ENCODE data around the gene P2RX6.

The P2RX6 gene

DNA sequence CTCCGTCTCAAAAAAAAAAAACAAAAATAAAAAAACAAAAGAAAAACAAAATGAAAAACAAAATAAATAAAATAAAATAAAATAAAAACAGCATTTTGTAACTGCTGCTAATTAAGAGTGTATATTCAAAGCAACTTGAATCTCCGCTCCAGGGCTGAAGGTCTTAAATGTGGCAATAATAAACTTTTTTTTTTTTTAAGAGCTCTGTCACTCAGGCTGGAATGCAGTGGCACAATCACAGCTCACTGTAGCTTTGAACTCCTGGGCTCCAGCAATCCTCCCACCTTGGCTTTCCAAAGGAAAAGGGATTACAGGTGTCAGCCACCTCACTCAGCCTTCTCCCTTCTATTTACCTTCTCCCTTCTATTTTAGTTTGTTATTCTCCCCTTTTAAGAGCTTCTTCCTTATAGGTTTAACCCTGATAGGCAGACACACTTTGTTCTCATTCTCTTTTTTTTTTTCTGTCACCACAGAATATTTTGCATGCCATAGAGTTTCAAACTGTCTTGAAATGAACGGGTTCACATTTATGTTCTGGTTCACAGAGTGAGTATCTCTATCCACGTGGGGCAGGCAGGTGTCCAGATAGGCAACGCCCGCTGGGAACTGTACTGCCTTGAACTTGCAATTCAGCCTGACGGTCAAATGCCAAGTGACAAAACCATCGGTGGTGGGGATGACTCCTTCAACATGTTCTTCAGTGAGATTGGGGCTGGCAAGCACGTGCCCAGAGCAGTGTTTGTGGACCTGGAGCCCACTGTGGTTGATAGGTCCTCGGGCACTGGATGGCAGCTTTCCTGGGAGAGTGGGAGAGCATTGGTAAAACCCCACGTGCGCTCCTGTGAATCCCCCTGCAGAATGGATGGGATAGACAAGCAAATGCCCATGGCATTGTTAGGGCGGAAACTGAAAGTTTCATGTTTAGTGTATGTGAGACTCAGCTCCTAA is 50.2 kb downstream of the P2RX6 start:
- H3K4me3 ChIP-seq (ENCODE audit: control insufficient read depth, low read depth, low read length), result no peak overlapping the region
- no peak for DNase-seq (ENCODE audit: low read depth)
- no peak for TF ChIP-seq CTCF (conservative IDR thresholded peaks at IDR 0.05; ENCODE audit: control insufficient read depth, insufficient read depth, low read depth, low read length)

DNA sequence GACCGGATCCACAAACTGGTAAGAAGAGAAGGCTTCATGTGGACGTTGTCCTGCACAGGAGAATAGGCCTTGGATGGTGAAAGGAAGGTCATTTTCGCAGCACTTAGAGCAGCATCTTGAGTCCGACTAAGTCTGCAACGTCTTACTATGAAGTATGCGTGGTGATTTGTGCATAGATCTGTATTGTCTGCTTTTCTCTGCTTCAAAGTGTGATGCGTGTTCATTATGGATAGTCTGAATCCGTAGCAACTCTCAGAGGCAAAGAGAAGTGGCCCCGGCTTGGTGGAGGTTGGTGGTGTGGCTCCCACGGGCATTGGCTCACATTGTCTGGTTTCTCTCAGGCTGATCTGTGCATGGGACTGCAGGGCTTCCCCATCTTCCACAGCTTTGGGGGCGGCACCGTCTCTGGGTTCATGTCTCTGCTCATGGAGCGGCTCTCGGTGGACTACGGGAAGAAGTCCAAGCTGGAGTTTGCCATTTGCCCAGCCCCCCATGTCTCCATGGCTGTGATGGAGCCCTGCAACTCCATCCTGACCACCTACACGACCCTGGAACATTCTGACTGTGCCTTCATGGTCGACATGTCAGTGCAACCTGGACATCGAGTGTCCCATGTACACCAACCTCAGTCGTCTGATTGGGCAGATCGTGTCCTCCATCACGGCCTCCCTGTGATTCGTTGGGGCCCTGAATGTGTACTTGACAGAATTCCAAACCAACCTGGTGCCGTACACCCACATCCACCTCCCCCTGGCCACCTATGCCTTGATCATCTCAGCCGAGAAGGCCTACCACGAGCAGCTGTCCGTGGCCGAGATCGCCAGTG is 52.3 kb downstream of the P2RX6 start:
- TF ChIP-seq CTCF (conservative IDR thresholded peaks at IDR 0.05; ENCODE audit: control insufficient read depth, insufficient read depth, low read depth, low read length), result no peak

DNA sequence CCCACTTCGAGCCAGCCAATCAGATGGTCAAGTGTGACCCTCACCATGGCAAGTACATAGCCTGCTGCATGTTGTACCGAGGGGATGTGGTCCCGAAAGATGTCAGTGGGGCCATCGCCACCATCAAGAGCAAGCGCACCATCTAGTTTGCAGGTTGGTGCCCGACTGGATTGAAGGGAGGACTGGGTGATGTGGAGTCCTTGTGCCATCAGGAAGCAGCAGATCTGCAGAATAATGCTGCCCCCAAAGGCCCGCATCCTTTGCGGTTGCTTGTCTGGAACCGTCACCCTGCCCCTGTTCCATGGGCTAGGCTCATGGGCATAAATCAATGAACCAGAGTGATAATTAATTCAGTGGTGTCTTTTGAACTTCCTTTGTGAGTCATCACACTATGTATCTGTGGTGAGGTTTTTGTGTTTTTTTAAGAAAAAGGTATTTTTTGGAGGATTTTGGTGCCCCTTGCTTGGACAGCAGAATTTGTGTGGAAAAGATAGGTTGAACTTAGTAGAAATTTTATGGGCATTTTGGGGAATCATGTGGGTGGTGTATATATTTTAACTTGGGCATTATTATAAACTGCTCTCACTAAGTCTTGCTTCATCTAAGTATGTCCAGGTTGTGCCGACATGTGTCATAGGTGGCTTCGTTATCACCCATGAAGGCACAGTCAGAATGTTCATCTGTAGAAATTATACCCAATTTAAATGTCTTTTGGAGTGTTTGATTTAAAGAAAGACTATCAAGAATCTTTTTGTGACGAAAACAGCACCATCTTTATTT is 53.1 kb downstream of the P2RX6 start:
- H3K4me3 ChIP-seq (ENCODE audit: control insufficient read depth, low read depth, low read length), result no peak overlapping the region
- no peak for DNase-seq (ENCODE audit: low read depth)
- no peak for TF ChIP-seq CTCF (conservative IDR thresholded peaks at IDR 0.05; ENCODE audit: control insufficient read depth, insufficient read depth, low read depth, low read length)

More for the DNA sequence above, 52.3 kb downstream of the P2RX6 start:
- no peak overlapping the region for H3K4me3 ChIP-seq (ENCODE audit: control insufficient read depth, low read depth, low read length)
- no peak for DNase-seq (ENCODE audit: low read depth)

DNA sequence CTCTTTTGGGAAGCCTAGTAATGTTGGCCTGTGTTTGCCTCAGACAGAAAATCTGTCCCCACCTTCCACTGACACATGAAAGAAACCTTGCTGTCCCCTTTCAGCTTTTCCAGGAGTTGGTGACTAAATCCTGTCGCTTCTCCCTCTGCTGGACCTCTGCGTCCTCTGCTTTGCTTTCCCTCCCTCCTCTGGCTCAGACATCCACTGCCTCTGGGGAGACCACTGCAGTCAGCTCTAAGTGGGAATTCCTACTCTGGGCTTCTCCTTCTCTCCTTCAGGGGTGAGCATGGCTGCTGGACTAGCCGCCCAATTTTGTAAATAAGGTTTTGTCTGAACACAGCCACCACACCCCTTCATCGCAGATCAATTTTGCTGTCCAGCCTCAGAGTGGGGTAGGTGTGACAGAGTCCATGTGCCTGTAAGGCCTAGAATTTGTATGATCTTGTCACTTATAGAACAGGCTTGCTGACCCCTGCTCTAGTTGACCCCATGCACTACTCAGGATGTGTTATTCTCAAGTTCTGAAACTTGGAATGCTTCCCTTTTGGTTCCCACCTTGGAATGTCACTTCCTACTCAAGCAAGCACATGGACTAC is 53.8 kb downstream of the P2RX6 start:
- H3K4me3 ChIP-seq (ENCODE audit: control insufficient read depth, low read depth, low read length), result no peak overlapping the region
- DNase-seq (ENCODE audit: low read depth), result no peak
- TF ChIP-seq CTCF (conservative IDR thresholded peaks at IDR 0.05; ENCODE audit: control insufficient read depth, insufficient read depth, low read depth, low read length), result no peak

- TF ChIP-seq CTCF (conservative IDR thresholded peaks at IDR 0.05; ENCODE audit: control insufficient read depth, insufficient read depth, low read depth, low read length), result no peak
- no peak for DNase-seq (ENCODE audit: low read depth)
- H3K4me3 ChIP-seq (ENCODE audit: control insufficient read depth, low read depth, low read length), result no peak overlapping the region
These were observed 54.4 kb downstream of the P2RX6 start for GRCh38 chr22:21069375-21069774.
